Panc1 (cell line): ENCODE data around the gene LRRC46. TPM values are rescaled to one million over a fixed set of nuclear protein-coding genes. Genes with fewer than 3 reads are reported as not detected.
A peak's percentile ranks its signal among the peaks of the same experiment; 100 is the strongest.

Source experiments
- ATAC-seq: fragments of 200-7000 bp; cut with Tn5 transposase; 2 replicates; pipeline ENCODE4 v1.9.1; 2020; ENCODE audit warnings: mild to moderate bottlenecking, moderate library complexity
- BruUV-seq: library from RNA; stranded (reverse); fragments of 400-500 nt; replicated peaks from 2 replicates; lab custom pipeline; 2021; lab: Mats Ljungman, UMichigan
- CTCF ChIA-PET: fragments of 300-600 bp; sonication (Branson Sonifier 250); formaldehyde crosslinking; loops from one replicate; lab custom pipeline; 2022; ENCODE audit warnings: antibody characterized with exemption; lab: Charles Lee
- POLR2A ChIA-PET: fragments of 300-600 bp; sonication (Branson Sonifier 250); formaldehyde crosslinking; loops from one replicate; lab custom pipeline; 2022; ENCODE audit warnings: antibody characterized with exemption; lab: Charles Lee
- DNase-seq: peaks from one replicate; pipeline ENCODE4 v3.0.0-alpha.2; 2010; ENCODE audit warnings: low read depth, low spot score
- H3K27ac ChIP-seq: 2 replicates; pipeline ENCODE4 v1.5.1; 2011; ENCODE audit warnings: mild to moderate bottlenecking, low read length, inconsistent platforms
- H3K27me3 ChIP-seq: fragments of 200-500 bp; sonication (Bioruptor generic); 2 replicates; pipeline ENCODE4 v1.6.0; 2014; ENCODE audit warnings: low read length, inconsistent platforms; ENCODE audit not compliant: control insufficient read depth, insufficient read depth
- H3K36me3 ChIP-seq: fragments of 200-500 bp; sonication (Bioruptor generic); 2 replicates; pipeline ENCODE4 v1.5.1; 2014; ENCODE audit warnings: inconsistent platforms, mild to moderate bottlenecking, low read length, moderate library complexity; ENCODE audit not compliant: control insufficient read depth, insufficient read depth
- H3K4me1 ChIP-seq: 2 replicates; pipeline ENCODE4 v1.5.1; 2011; ENCODE audit warnings: inconsistent platforms, mild to moderate bottlenecking, low read length, moderate library complexity; ENCODE audit not compliant: control insufficient read depth, insufficient read depth
- H3K4me3 ChIP-seq, 2 experiments: 2 replicates each; pipeline ENCODE4 v1.5.1; 2011 to 2012; ENCODE audit warnings: low read depth in 2 of 2, low read length in 2 of 2, mild to moderate bottlenecking in 2 of 2, inconsistent platforms in 1 of 2, moderate library complexity in 1 of 2
- H3K9me3 ChIP-seq: fragments of 200-500 bp; sonication (Bioruptor generic); 2 replicates; pipeline ENCODE4 v1.5.1; 2014; ENCODE audit warnings: low read depth, mild to moderate bottlenecking, inconsistent platforms, low read length, moderate library complexity; ENCODE audit not compliant: control insufficient read depth, insufficient read depth
- POLR2AphosphoS5 ChIP-seq: IDR thresholded peaks from 2 replicates; pipeline ENCODE4 v1.6.1; 2012; ENCODE audit warnings: mild to moderate bottlenecking, low read depth, low read length, moderate library complexity
- SIN3A ChIP-seq: IDR thresholded peaks from 2 replicates; pipeline ENCODE4 v1.6.1; 2012; ENCODE audit warnings: low read depth, mild to moderate bottlenecking, low read length, moderate library complexity, borderline replicate concordance; ENCODE audit not compliant: insufficient read depth
- TCF7L2 ChIP-seq: IDR thresholded peaks from 2 replicates; pipeline ENCODE4 v1.6.1; 2011; ENCODE audit warnings: mild to moderate bottlenecking, low read depth, low read length, inconsistent platforms
- in situ Hi-C: cut with HindIII; loops from 2 replicates; pipeline ENCODE4 v1.10.0; 2016; ENCODE audit warnings: low sequenced_read_pairs, low pct_unique_long_range_greater_than_20kb
- intact Hi-C: fragments of 100-400 bp; cut with micrococcal nuclease; formaldehyde crosslinking; loops from one replicate; pipeline ENCODE4 v1.10.0; 2022; ENCODE audit not compliant: unreplicated experiment
- total RNA-seq: library from RNA; stranded (reverse); gene quantifications from one replicate; pipeline ENCODE4 v1.2.1, GENCODE V29; 2021; ENCODE audit not compliant: unreplicated experiment
- TF ChIP-seq, protein P1 (sequence below): fragments of 450-650 bp; IDR thresholded peaks from 2 replicates; pipeline ENCODE4 v1.5.1; 2017; ENCODE audit warnings: mild to moderate bottlenecking
- TF ChIP-seq, protein P2 (sequence below), 2 experiments: IDR thresholded peaks; 2 replicates each; pipeline ENCODE4 v1.6.1; 2011 to 2012; ENCODE audit warnings: low read depth in 2 of 2, control low read depth in 1 of 2, low read length in 1 of 2, mild to moderate bottlenecking in 1 of 2, moderate library complexity in 1 of 2; ENCODE audit not compliant: insufficient read depth in 1 of 2

LRRC46 gene
- total RNA-seq, 1 experiment from 2014 or later: 1.9 TPM

DNA sequence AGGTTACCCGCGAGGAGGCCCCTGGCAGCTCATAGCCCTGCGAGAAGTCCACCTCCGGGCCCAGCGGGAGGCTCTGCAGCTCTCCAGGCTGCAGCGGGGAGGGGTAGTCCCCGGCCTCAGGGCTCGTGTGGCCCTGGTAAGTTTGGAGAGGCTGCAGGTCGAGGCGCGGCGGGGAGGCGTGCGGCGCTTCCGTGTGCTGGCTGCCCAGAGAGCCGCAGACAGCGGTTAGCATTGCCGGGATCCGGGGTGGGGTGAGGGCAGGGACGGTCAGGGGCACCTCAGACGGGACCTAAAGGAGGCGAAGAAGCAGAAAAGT, 16.7 kb downstream of the LRRC46 start:
- POLR2A ChIA-PET: no interaction called here
- Histone ChIP-seq H3K4me3 (no peak overlapping the region), H3K36me3 (no peaks in the 10 kb centered on the region), H3K27me3 (peaks cover 7% of the 10 kb centered on the region), H3K9me3 (no peaks in the 10 kb centered on the region), H3K27ac (no peak overlapping the region), H3K4me1 (peaks cover 13% of the 10 kb centered on the region)
- TF ChIP-seq TCF7L2: no peak
- TF ChIP-seq, protein P1, sequence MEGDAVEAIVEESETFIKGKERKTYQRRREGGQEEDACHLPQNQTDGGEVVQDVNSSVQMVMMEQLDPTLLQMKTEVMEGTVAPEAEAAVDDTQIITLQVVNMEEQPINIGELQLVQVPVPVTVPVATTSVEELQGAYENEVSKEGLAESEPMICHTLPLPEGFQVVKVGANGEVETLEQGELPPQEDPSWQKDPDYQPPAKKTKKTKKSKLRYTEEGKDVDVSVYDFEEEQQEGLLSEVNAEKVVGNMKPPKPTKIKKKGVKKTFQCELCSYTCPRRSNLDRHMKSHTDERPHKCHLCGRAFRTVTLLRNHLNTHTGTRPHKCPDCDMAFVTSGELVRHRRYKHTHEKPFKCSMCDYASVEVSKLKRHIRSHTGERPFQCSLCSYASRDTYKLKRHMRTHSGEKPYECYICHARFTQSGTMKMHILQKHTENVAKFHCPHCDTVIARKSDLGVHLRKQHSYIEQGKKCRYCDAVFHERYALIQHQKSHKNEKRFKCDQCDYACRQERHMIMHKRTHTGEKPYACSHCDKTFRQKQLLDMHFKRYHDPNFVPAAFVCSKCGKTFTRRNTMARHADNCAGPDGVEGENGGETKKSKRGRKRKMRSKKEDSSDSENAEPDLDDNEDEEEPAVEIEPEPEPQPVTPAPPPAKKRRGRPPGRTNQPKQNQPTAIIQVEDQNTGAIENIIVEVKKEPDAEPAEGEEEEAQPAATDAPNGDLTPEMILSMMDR: no peak; the same call in 1 of the 2 replicates
- TF ChIP-seq SIN3A: no peak
- no peak for TF ChIP-seq POLR2AphosphoS5
- TF ChIP-seq, protein P2, sequence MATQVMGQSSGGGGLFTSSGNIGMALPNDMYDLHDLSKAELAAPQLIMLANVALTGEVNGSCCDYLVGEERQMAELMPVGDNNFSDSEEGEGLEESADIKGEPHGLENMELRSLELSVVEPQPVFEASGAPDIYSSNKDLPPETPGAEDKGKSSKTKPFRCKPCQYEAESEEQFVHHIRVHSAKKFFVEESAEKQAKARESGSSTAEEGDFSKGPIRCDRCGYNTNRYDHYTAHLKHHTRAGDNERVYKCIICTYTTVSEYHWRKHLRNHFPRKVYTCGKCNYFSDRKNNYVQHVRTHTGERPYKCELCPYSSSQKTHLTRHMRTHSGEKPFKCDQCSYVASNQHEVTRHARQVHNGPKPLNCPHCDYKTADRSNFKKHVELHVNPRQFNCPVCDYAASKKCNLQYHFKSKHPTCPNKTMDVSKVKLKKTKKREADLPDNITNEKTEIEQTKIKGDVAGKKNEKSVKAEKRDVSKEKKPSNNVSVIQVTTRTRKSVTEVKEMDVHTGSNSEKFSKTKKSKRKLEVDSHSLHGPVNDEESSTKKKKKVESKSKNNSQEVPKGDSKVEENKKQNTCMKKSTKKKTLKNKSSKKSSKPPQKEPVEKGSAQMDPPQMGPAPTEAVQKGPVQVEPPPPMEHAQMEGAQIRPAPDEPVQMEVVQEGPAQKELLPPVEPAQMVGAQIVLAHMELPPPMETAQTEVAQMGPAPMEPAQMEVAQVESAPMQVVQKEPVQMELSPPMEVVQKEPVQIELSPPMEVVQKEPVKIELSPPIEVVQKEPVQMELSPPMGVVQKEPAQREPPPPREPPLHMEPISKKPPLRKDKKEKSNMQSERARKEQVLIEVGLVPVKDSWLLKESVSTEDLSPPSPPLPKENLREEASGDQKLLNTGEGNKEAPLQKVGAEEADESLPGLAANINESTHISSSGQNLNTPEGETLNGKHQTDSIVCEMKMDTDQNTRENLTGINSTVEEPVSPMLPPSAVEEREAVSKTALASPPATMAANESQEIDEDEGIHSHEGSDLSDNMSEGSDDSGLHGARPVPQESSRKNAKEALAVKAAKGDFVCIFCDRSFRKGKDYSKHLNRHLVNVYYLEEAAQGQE (IDR thresholded peaks at IDR 0.05; ENCODE audit: insufficient read depth in 1 of 2, low read depth in 2 of 2, low read length in 1 of 2): no peak
- DNase-seq: no peak
- CTCF ChIA-PET: no interaction called here
- ATAC-seq: no peak
- intact Hi-C loops (no loop called here), in situ Hi-C loops (no loop called here)
- no TSS peak for BruUV-seq

DNA sequence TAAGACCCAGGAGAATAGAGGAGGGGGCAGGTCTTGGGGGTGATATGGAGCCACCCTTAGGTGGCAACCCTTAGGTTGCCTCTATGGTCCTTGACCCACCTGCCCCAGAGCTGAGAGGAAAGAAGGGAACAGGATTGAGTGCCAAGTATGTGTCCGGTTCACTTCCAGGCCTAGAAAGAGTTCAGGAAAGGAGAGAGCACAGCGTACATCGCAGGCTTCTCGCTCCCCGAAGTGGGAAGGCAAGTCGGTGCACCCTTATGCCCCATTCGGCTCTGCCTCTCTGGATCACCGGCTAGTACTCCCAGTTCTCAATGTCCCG, 18.9 kb downstream of the LRRC46 start:
- ATAC-seq: no peak; the same call in 1 of the 2 replicates
- no TSS peak for BruUV-seq

More for the DNA sequence above, 18.9 kb downstream of the LRRC46 start:
- peak overlapping the region; percentile 34 to 40 for H3K4me3 ChIP-seq
- peaks cover 22% of the 10 kb centered on the region for H3K27me3 ChIP-seq
- H3K36me3 ChIP-seq: no peaks in the 10 kb centered on the region
- H3K27ac ChIP-seq: no peak overlapping the region
- H3K9me3 ChIP-seq: no peaks in the 10 kb centered on the region
- CTCF ChIA-PET: interaction anchor here (1.0 to 1.8 kb wide), 2 partner anchors 9 to 40 kb away, joined by 3 to 6 read pairs; partner anchors contain the start of gene SCRN2
- H3K4me1 ChIP-seq: peaks cover 3% of the 10 kb centered on the region; the same call in 1 of the 2 replicates
- no peak for DNase-seq
- TF ChIP-seq, protein P1: no peak
- no peak for TF ChIP-seq SIN3A
- TF ChIP-seq, protein P2 (IDR thresholded peaks at IDR 0.05; ENCODE audit: insufficient read depth in 1 of 2, low read depth in 2 of 2, low read length in 1 of 2): no peak
- TF ChIP-seq TCF7L2: no peak
- no peak for TF ChIP-seq POLR2AphosphoS5
- intact Hi-C loops: no loop called here
- POLR2A ChIA-PET: interaction anchor here (0.7 kb wide), 1 partner anchor 29 kb away, joined by 3 read pairs; no protein-coding TSS in a partner anchor
- in situ Hi-C loops: no loop called here
